ENCODE results near the gene SMARCA2.

Gene SMARCA2
- total RNA-seq: 237 to 360 reads per million in 2 experiments

GRCh38 chr9:2014696-2015580, at the start of gene SMARCA2:
Gene SMARCA2, plus strand, starts transcription at chr9:2015347. Its CDS starts 13,676 bp downstream, at chr9:2029023.
- peak; percentile 96 for DNase-seq (ENCODE audit: low read depth)

- DNase-seq (ENCODE audit: low read depth): no peak
Observed at GRCh38 chr9:1966725-1967366, 48.3 kb upstream of the SMARCA2 start.

- DNase-seq (ENCODE audit: low read depth): no peak
Observed at GRCh38 chr9:1969160-1969559, 46.0 kb upstream of the SMARCA2 start.

GRCh38 chr9:1969898-1970297, 45.2 kb upstream of the SMARCA2 start:
- no peak for DNase-seq (ENCODE audit: low read depth)

GRCh38 chr9:1972672-1973071, 42.5 kb upstream of the SMARCA2 start:
- DNase-seq (ENCODE audit: low read depth): no peak

GRCh38 chr9:1977026-1977425, 38.1 kb upstream of the SMARCA2 start:
- no peak for DNase-seq (ENCODE audit: low read depth)

GRCh38 chr9:1978941-1979340, 36.2 kb upstream of the SMARCA2 start:
- no peak for DNase-seq (ENCODE audit: low read depth)

GRCh38 chr9:1979741-1980367, 35.3 kb upstream of the SMARCA2 start:
- no peak for DNase-seq (ENCODE audit: low read depth)

- DNase-seq (ENCODE audit: low read depth): no peak
Observed at GRCh38 chr9:1980387-1980786, 34.8 kb upstream of the SMARCA2 start.

- DNase-seq (ENCODE audit: low read depth): no peak
Observed at GRCh38 chr9:1982074-1982473, 33.1 kb upstream of the SMARCA2 start.

GRCh38 chr9:1986341-1986740, 28.8 kb upstream of the SMARCA2 start:
- DNase-seq (ENCODE audit: low read depth): no peak

GRCh38 chr9:1989500-1989899, 25.6 kb upstream of the SMARCA2 start:
- DNase-seq (ENCODE audit: low read depth): no peak

GRCh38 chr9:1994180-1994579, 21.0 kb upstream of the SMARCA2 start:
- no peak for DNase-seq (ENCODE audit: low read depth)

- no peak for DNase-seq (ENCODE audit: low read depth)
Observed at GRCh38 chr9:1995084-1995483, 20.1 kb upstream of the SMARCA2 start.

GRCh38 chr9:1996156-1996555, 19.0 kb upstream of the SMARCA2 start:
- DNase-seq (ENCODE audit: low read depth): no peak

GRCh38 chr9:1997646-1998045, 17.5 kb upstream of the SMARCA2 start:
- DNase-seq (ENCODE audit: low read depth): no peak

- no peak for DNase-seq (ENCODE audit: low read depth)
Observed at GRCh38 chr9:1998111-1998510, 17.0 kb upstream of the SMARCA2 start.

- no peak for DNase-seq (ENCODE audit: low read depth)
Observed at GRCh38 chr9:2000314-2000713, 14.8 kb upstream of the SMARCA2 start.

- no peak for DNase-seq (ENCODE audit: low read depth)
Observed at GRCh38 chr9:2008372-2008771, 6.8 kb upstream of the SMARCA2 start.

- no peak for DNase-seq (ENCODE audit: low read depth)
Observed at GRCh38 chr9:2012347-2012746, 2.8 kb upstream of the SMARCA2 start.

GRCh38 chr9:2013743-2014475, 1.2 kb upstream of the SMARCA2 start:
- DNase-seq (ENCODE audit: low read depth): no peak
